ENCODE data around the gene SH3YL1.

GRCh38 chr2:203984-204383 lies 59.8 kb downstream of the SH3YL1 start:
- TF ChIP-seq, protein P1, sequence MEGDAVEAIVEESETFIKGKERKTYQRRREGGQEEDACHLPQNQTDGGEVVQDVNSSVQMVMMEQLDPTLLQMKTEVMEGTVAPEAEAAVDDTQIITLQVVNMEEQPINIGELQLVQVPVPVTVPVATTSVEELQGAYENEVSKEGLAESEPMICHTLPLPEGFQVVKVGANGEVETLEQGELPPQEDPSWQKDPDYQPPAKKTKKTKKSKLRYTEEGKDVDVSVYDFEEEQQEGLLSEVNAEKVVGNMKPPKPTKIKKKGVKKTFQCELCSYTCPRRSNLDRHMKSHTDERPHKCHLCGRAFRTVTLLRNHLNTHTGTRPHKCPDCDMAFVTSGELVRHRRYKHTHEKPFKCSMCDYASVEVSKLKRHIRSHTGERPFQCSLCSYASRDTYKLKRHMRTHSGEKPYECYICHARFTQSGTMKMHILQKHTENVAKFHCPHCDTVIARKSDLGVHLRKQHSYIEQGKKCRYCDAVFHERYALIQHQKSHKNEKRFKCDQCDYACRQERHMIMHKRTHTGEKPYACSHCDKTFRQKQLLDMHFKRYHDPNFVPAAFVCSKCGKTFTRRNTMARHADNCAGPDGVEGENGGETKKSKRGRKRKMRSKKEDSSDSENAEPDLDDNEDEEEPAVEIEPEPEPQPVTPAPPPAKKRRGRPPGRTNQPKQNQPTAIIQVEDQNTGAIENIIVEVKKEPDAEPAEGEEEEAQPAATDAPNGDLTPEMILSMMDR (IDR thresholded peaks at IDR 0.05), result no peak
- TF ChIP-seq POLR2AphosphoS5 (IDR thresholded peaks at IDR 0.05), result no peak

Measured in gastroesophageal sphincter (tissue), 3 donors.